ENCODE results near the gene STXBP6.

DNA sequence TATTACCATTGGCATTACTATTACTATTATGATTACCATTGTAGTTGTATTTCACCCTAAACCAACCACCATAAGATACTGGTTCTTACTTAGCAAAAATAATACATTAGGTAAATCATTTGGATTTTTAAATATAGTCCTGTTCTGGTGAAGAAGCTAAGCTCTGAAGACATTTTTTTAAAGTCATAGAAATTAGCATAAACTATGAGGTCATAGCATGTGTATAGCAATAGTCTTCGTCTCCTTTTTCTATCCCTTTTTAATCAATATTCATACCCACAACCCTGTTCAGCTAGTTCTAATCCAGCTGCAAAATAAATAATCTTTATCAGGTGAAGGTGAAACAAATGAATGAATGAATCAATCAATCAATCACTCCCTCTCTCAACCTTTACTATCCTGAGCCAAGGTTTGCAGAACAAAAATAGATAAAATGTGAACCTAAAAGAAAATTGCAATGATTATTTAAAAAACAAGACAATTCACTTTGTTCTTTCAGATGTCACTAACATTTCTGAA, 134.5 kb downstream of the STXBP6 start:
- no peak for TF ChIP-seq EZH2 (IDR thresholded peaks at IDR 0.05)
- TF ChIP-seq, protein P1, sequence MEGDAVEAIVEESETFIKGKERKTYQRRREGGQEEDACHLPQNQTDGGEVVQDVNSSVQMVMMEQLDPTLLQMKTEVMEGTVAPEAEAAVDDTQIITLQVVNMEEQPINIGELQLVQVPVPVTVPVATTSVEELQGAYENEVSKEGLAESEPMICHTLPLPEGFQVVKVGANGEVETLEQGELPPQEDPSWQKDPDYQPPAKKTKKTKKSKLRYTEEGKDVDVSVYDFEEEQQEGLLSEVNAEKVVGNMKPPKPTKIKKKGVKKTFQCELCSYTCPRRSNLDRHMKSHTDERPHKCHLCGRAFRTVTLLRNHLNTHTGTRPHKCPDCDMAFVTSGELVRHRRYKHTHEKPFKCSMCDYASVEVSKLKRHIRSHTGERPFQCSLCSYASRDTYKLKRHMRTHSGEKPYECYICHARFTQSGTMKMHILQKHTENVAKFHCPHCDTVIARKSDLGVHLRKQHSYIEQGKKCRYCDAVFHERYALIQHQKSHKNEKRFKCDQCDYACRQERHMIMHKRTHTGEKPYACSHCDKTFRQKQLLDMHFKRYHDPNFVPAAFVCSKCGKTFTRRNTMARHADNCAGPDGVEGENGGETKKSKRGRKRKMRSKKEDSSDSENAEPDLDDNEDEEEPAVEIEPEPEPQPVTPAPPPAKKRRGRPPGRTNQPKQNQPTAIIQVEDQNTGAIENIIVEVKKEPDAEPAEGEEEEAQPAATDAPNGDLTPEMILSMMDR (IDR thresholded peaks at IDR 0.05): no peak

All from neural progenitor cell (in vitro differentiated cells).